CD14-positive monocyte (primary cell): ENCODE results near the gene ABCA2. TPM values are rescaled to one million over a fixed set of nuclear protein-coding genes. Genes with fewer than 3 reads are reported as not detected.

Source experiments
- DNase-seq, 3 donors: peaks; one replicate each; pipeline ENCODE4 v3.0.0-alpha.2; 2011 to 2022
- H2AFZ ChIP-seq: 2 replicates; pipeline ENCODE4 v1.6.0; 2012; ENCODE audit warnings: mild to moderate bottlenecking, low read depth, low read length, inconsistent platforms; ENCODE audit not compliant: insufficient read depth, poor library complexity, severe bottlenecking
- H3K27ac ChIP-seq, 2 donors: 1 replicate in 1 of 2; 2 replicates in 1 of 2; pipeline ENCODE4 v1.5.1; 2012 to 2013; ENCODE audit warnings: low read length in 2 of 2, control low read depth in 1 of 2, inconsistent platforms in 1 of 2, low read depth in 1 of 2, mild to moderate bottlenecking in 1 of 2
- H3K27me3 ChIP-seq, 2 donors: one replicate each; pipeline versions ENCODE4 v1.6.0 to v1.6.1; 2011 to 2013; ENCODE audit warnings: low read length in 2 of 2; ENCODE audit not compliant: control insufficient read depth in 2 of 2, insufficient read depth in 2 of 2
- H3K36me3 ChIP-seq, 2 donors: replicated peaks in 1 of 2; 1 replicate in 1 of 2; 2 replicates in 1 of 2; pipeline versions ENCODE4 v1.5.1 to v1.6.1; 2012 to 2013; ENCODE audit warnings: low read length in 2 of 2, control low read depth in 1 of 2, inconsistent platforms in 1 of 2, mild to moderate bottlenecking in 1 of 2; ENCODE audit not compliant: insufficient read depth in 2 of 2, control insufficient read depth in 1 of 2
- H3K4me1 ChIP-seq, 2 donors: 1 replicate in 1 of 2; 2 replicates in 1 of 2; pipeline versions ENCODE4 v1.5.1 to v1.6.1; 2012 to 2013; ENCODE audit warnings: low read length in 2 of 2, control low read depth in 1 of 2, inconsistent platforms in 1 of 2, mild to moderate bottlenecking in 1 of 2, moderate library complexity in 1 of 2; ENCODE audit not compliant: insufficient read depth in 2 of 2, control insufficient read depth in 1 of 2
- H3K4me2 ChIP-seq: replicated peaks from 2 replicates; pipeline ENCODE3; 2012; ENCODE audit warnings: low read length, moderate library complexity, mild to moderate bottlenecking; ENCODE audit not compliant: poor library complexity, severe bottlenecking; ENCODE audit errors: extremely low read depth
- H3K4me3 ChIP-seq, 3 experiments: fragments of 200-600 bp in 1 of 3; sonication (generic) in 1 of 3; replicated peaks in 1 of 3; 1 replicate in 2 of 3; 2 replicates in 1 of 3; pipeline ENCODE4 v1.5.1; 2011 to 2013; ENCODE audit warnings: low read length in 3 of 3, mild to moderate bottlenecking in 3 of 3, control low read depth in 2 of 3, low read depth in 2 of 3, inconsistent platforms in 1 of 3, moderate library complexity in 1 of 3
- H3K79me2 ChIP-seq: 2 replicates; pipeline ENCODE4 v1.6.0; 2012; ENCODE audit warnings: mild to moderate bottlenecking, control low read depth, inconsistent platforms, low read length, moderate library complexity; ENCODE audit not compliant: insufficient read depth
- H3K9ac ChIP-seq: 2 replicates; pipeline ENCODE4 v1.6.0; 2017; ENCODE audit warnings: low read length, mild to moderate bottlenecking; ENCODE audit not compliant: insufficient read depth, poor library complexity, severe bottlenecking
- H3K9me3 ChIP-seq, 2 donors: replicated peaks in 1 of 2; 1 replicate in 1 of 2; 2 replicates in 1 of 2; pipeline versions ENCODE4 v1.5.1 to v1.6.1; 2012 to 2013; ENCODE audit warnings: low read length in 2 of 2, control low read depth in 1 of 2; ENCODE audit not compliant: control insufficient read depth in 1 of 2, insufficient read depth in 1 of 2
- H4K20me1 ChIP-seq: 2 replicates; pipeline ENCODE4 v1.6.0; 2012; ENCODE audit warnings: mild to moderate bottlenecking, low read length, control low read depth, moderate library complexity; ENCODE audit not compliant: insufficient read depth
- H3K27ac Mint-ChIP-seq, 7 donors: one replicate each; pipeline ENCODE4 v1.8.0; 2020; ENCODE audit warnings: mild to moderate bottlenecking in 7 of 7, mixed read lengths in 7 of 7, moderate library complexity in 6 of 7, inconsistent platforms in 2 of 7
- H3K27me3 Mint-ChIP-seq, 3 donors: one replicate each; pipeline ENCODE4 v1.8.0; 2021 to 2022; ENCODE audit warnings: low read depth in 3 of 3, mild to moderate bottlenecking in 3 of 3, mixed read lengths in 3 of 3, moderate library complexity in 3 of 3, inconsistent platforms in 1 of 3
- H3K36me3 Mint-ChIP-seq, 2 donors: one replicate each; pipeline ENCODE4 v1.8.0; 2020; ENCODE audit warnings: mixed read lengths in 2 of 2, inconsistent platforms in 1 of 2, mild to moderate bottlenecking in 1 of 2
- H3K4me1 Mint-ChIP-seq: one replicate; pipeline ENCODE4 v1.8.0; 2020; ENCODE audit warnings: mild to moderate bottlenecking, mixed read lengths
- H3K4me3 Mint-ChIP-seq, 2 donors: one replicate each; pipeline ENCODE4 v1.8.0; 2020; ENCODE audit warnings: mild to moderate bottlenecking in 2 of 2, mixed read lengths in 2 of 2, moderate library complexity in 1 of 2
- H3K9me3 Mint-ChIP-seq, 7 donors: one replicate each; pipeline ENCODE4 v1.8.0; 2020 to 2022; ENCODE audit warnings: mixed read lengths in 7 of 7, mild to moderate bottlenecking in 6 of 7, moderate library complexity in 6 of 7, inconsistent platforms in 2 of 7
- CTCF ChIP-seq: fragments of 200-600 bp; IDR thresholded peaks from one replicate; pipeline ENCODE4 v1.8.0; 2022; ENCODE audit warnings: antibody characterized with exemption, mild to moderate bottlenecking
- WGBS: methylation state at CpG from one replicate; pipeline ENCODE4 v1.1.5; 2013; ENCODE audit warnings: missing lambda C conversion rate; ENCODE audit not compliant: insufficient coverage; 5-methylcytosine and 5-hydroxymethylcytosine counted together
- intact Hi-C, 2 donors: fragments of 100-400 bp; cut with micrococcal nuclease; formaldehyde crosslinking; loops; one replicate each; pipeline versions ENCODE4 v1.15.0 to v1.15.1; 2023
- polyA plus RNA-seq, 3 donors: library from polyadenylated mRNA; depleted of rRNA in 1 of 3; unstranded in 2 of 3; stranded (reverse) in 1 of 3; fragments of 300-500 nt in 2 of 3; fragments of >200 nt in 1 of 3; fragmentation: Illumina TruSeq in 2 of 3; gene quantifications; 1 replicate in 2 of 3; 2 replicates in 1 of 3; pipeline ENCODE4 v1.2.3, GENCODE V29; 2012 to 2021

ABCA2 gene
- polyA plus RNA-seq, 3 donors, result 0.18 to 30.7 (median 0.40) TPM

- H3K27me3 Mint-ChIP-seq, result peaks cover 0 to 2% (median 1%) of the 10 kb centered on the region in 3 donors
- Histone ChIP-seq H2AFZ (no peak overlapping the region), H3K4me2 (no peak overlapping the region), H3K36me3 (peaks cover 15 to 22% of the 10 kb centered on the region in 2 donors), H3K4me1 (peaks cover 21 to 34% of the 10 kb centered on the region in 2 donors), H3K9me3 (no peaks in the 10 kb centered on the region), H3K4me3 (no peak overlapping the region), H3K27me3 (no peaks in the 10 kb centered on the region), H4K20me1 (peaks cover 51% of the 10 kb centered on the region), H3K27ac (no peak overlapping the region), H3K79me2 (peaks cover 34% of the 10 kb centered on the region), H3K9ac (no peak overlapping the region)
- peaks cover 23% of the 10 kb centered on the region for H3K4me1 Mint-ChIP-seq
- H3K4me3 Mint-ChIP-seq, result no peak overlapping the region
- no peaks in the 10 kb centered on the region for H3K9me3 Mint-ChIP-seq
- intact Hi-C loops, result loop anchor here in 1 of 2 donors (10.0 kb wide), 1 partner anchor 93 kb away; the partner anchor contains the start of genes C8G and FBXW5
- WGBS, result 91% methylated on average over 8 of the region's 10 CpGs
- peaks cover 5 to 26% of the 10 kb centered on the region in 2 donors for H3K36me3 Mint-ChIP-seq
- no peak for DNase-seq
- no peak for TF ChIP-seq CTCF
- no peak overlapping the region for H3K27ac Mint-ChIP-seq
These were observed 9.4 kb upstream of the ABCA2 start for GRCh38 chr9:137037483-137037882.

GRCh38 chr9:137037035-137037434 is 9.0 kb upstream of the ABCA2 start:
- H3K4me2 ChIP-seq, result no peak overlapping the region
- H4K20me1 ChIP-seq, result peaks cover 52% of the 10 kb centered on the region
- no peak for TF ChIP-seq CTCF
- Mint-ChIP-seq H3K27ac (no peak overlapping the region), H3K4me1 (peaks cover 25% of the 10 kb centered on the region), H3K4me3 (no peak overlapping the region), H3K27me3 (peaks cover 0 to 1% (median 0%) of the 10 kb centered on the region in 3 donors), H3K36me3 (peaks cover 5 to 26% of the 10 kb centered on the region in 2 donors), H3K9me3 (no peaks in the 10 kb centered on the region)
- 83% methylated on average over 4 of the region's 13 CpGs for WGBS
- H3K9me3 ChIP-seq, result no peaks in the 10 kb centered on the region
- H3K79me2 ChIP-seq, result peaks cover 38% of the 10 kb centered on the region
- H2AFZ ChIP-seq, result no peak overlapping the region
- no peaks in the 10 kb centered on the region for H3K27me3 ChIP-seq
- H3K9ac ChIP-seq, result no peak overlapping the region
- H3K27ac ChIP-seq, result no peak overlapping the region
- intact Hi-C loops, result loop anchor here in 1 of 2 donors (10.0 kb wide), 1 partner anchor 92 kb away; the partner anchor contains the start of genes C8G and FBXW5
- peaks cover 15 to 22% of the 10 kb centered on the region in 2 donors for H3K36me3 ChIP-seq
- peaks cover 26 to 38% of the 10 kb centered on the region in 2 donors for H3K4me1 ChIP-seq
- no peak for DNase-seq
- H3K4me3 ChIP-seq, result no peak overlapping the region
